HCT116 (cell line): Measurements from ENCODE around the gene NSG2.

Experiments
- CTCF ChIP-seq, 3 experiments: fragments of 200-600 bp in 1 of 3; sonication (generic) in 1 of 3; IDR thresholded peaks in 2 of 3; conservative IDR thresholded peaks in 1 of 3; 2 replicates each; pipeline ENCODE4 v1.5.1; 2012 to 2017; ENCODE audit warnings: low read depth in 2 of 3, low read length in 2 of 3, antibody characterized with exemption in 1 of 3, borderline replicate concordance in 1 of 3, control low read depth in 1 of 3, mild to moderate bottlenecking in 1 of 3, mixed read lengths in 1 of 3, mixed run types in 1 of 3, moderate library complexity in 1 of 3; ENCODE audit not compliant: insufficient read depth in 1 of 3
- POLR2A ChIP-seq: IDR thresholded peaks from 2 replicates; pipeline ENCODE4 v1.7.0; 2011; ENCODE audit warnings: borderline replicate concordance; ENCODE audit not compliant: insufficient read depth, insufficient read length; ENCODE audit errors: extremely low read depth
- REST ChIP-seq: IDR thresholded peaks from 2 replicates; pipeline ENCODE4 v1.6.1; 2012; ENCODE audit warnings: low read depth

GRCh38 chr5:174093123-174093522 is 47.6 kb downstream of the NSG2 start:
- TF ChIP-seq REST (no peak), POLR2A (no peak), CTCF (IDR thresholded peaks at IDR 0.05 in 2 of 3, conservative IDR thresholded peaks at IDR 0.05 in 1 of 3; ENCODE audit: borderline replicate concordance in 1 of 3, insufficient read depth in 1 of 3, low read depth in 2 of 3, low read length in 2 of 3) (no peak)
